ENCODE results near the gene REV3L. TPM values are rescaled to one million over a fixed set of nuclear protein-coding genes. Genes with fewer than 3 reads are reported as not detected.

The REV3L gene
- total RNA-seq, 2 experiments from 2014 or later, result 20.1 to 27.6 TPM

DNA sequence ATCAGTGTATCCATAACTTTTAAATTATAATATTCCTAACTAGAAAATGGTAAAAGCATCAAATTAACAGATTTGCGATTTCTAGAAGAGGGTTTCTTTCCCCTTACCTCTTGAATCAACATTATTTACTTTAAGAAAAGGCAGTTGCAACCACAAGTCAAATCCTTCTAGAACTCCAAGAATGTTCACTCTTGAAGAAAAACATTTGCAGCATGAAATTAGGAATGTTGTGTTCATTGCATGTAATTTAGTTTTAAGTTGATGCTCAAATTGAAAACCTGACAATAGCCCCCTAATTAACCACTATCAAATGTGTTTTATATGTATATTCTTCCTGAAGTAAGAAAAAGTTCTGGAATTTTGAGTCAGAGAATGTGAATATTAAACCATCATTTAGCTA lies 2.3 kb upstream of the REV3L start:
- H3K9me3 Mint-ChIP-seq, result peaks cover 4% of the 10 kb centered on the region
- ATAC-seq, result no peak
- intact Hi-C loops (cut with micrococcal nuclease), result no loop called here
- ChIA-PET POLR2A (interaction anchor here (1.2 to 1.5 kb wide), 4 partner anchors 9 to 318 kb away, joined by 3 to 9 read pairs (median 4); partner anchors contain the start of gene TRAF3IP2), CTCF (interaction anchor here (3.3 kb wide), 1 partner anchor 226 kb away, joined by 19 read pairs; a partner anchor contains a TSS)
- H3K27me3 Mint-ChIP-seq, result no peaks in the 10 kb centered on the region
- H3K36me3 Mint-ChIP-seq (ENCODE audit: low read depth), result peaks cover 28% of the 10 kb centered on the region
- H3K4me1 Mint-ChIP-seq (ENCODE audit: low read depth), result peaks cover 41% of the 10 kb centered on the region
- TF ChIP-seq, protein P1, sequence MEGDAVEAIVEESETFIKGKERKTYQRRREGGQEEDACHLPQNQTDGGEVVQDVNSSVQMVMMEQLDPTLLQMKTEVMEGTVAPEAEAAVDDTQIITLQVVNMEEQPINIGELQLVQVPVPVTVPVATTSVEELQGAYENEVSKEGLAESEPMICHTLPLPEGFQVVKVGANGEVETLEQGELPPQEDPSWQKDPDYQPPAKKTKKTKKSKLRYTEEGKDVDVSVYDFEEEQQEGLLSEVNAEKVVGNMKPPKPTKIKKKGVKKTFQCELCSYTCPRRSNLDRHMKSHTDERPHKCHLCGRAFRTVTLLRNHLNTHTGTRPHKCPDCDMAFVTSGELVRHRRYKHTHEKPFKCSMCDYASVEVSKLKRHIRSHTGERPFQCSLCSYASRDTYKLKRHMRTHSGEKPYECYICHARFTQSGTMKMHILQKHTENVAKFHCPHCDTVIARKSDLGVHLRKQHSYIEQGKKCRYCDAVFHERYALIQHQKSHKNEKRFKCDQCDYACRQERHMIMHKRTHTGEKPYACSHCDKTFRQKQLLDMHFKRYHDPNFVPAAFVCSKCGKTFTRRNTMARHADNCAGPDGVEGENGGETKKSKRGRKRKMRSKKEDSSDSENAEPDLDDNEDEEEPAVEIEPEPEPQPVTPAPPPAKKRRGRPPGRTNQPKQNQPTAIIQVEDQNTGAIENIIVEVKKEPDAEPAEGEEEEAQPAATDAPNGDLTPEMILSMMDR (IDR thresholded peaks at IDR 0.05), result no peak
- peak overlapping the region; percentile 64 for H3K27ac Mint-ChIP-seq
- H3K4me3 Mint-ChIP-seq, result peak overlapping the region; percentile 57
- DNase-seq, result no peak

- H3K4me1 Mint-ChIP-seq (ENCODE audit: low read depth), result peaks cover 40% of the 10 kb centered on the region
- H3K4me3 Mint-ChIP-seq, result peak overlapping the region; percentile 90
- ATAC-seq (no peak), DNase-seq (no peak)
- TF ChIP-seq, protein P1 (IDR thresholded peaks at IDR 0.05), result no peak
- intact Hi-C loops (cut with micrococcal nuclease), result loop anchor here (5.0 kb wide), 1 partner anchor 558 kb away; no protein-coding TSS in a partner anchor
- CTCF ChIA-PET, result interaction anchor here (1.0 to 3.3 kb wide), 2 partner anchors 226 to 679 kb away, joined by 4 to 19 read pairs; a partner anchor contains a TSS
- POLR2A ChIA-PET, result interaction anchor here (0.9 to 2.3 kb wide), 8 partner anchors 10 to 319 kb away, joined by 3 to 15 read pairs (median 4); partner anchors contain the start of gene TRAF3IP2
- H3K36me3 Mint-ChIP-seq (ENCODE audit: low read depth), result peaks cover 28% of the 10 kb centered on the region
- H3K9me3 Mint-ChIP-seq, result peaks cover 4% of the 10 kb centered on the region
- peak overlapping the region; percentile 98 for H3K27ac Mint-ChIP-seq
- no peaks in the 10 kb centered on the region for H3K27me3 Mint-ChIP-seq
Observed at GRCh38 chr6:111484633-111484930, 1.6 kb upstream of the REV3L start.

- intact Hi-C loops (cut with micrococcal nuclease), result loop anchor here (2.0 to 5.0 kb wide), 2 partner anchors 225 to 558 kb away; a partner anchor contains a TSS
- ChIA-PET CTCF (interaction anchor here (1.0 to 3.3 kb wide), 2 partner anchors 225 to 680 kb away, joined by 4 to 19 read pairs; a partner anchor contains a TSS), POLR2A (interaction anchor here (0.9 to 2.3 kb wide), 11 partner anchors 10 to 396 kb away, joined by 3 to 15 read pairs (median 3); partner anchors contain the start of genes SLC16A10 and TRAF3IP2)
- peaks cover 4% of the 10 kb centered on the region for H3K9me3 Mint-ChIP-seq
- DNase-seq (peak; percentile 88), ATAC-seq (peak; percentile 59)
- H3K4me1 Mint-ChIP-seq (ENCODE audit: low read depth), result peaks cover 44% of the 10 kb centered on the region
- H3K4me3 Mint-ChIP-seq, result peak overlapping the region; percentile 90
- no peaks in the 10 kb centered on the region for H3K27me3 Mint-ChIP-seq
- peaks cover 28% of the 10 kb centered on the region for H3K36me3 Mint-ChIP-seq (ENCODE audit: low read depth)
- H3K27ac Mint-ChIP-seq, result peak overlapping the region; percentile 98
- TF ChIP-seq, protein P1 (IDR thresholded peaks at IDR 0.05), result no peak
Observed at GRCh38 chr6:111483736-111484632, 966 bp upstream of the REV3L start.

DNA sequence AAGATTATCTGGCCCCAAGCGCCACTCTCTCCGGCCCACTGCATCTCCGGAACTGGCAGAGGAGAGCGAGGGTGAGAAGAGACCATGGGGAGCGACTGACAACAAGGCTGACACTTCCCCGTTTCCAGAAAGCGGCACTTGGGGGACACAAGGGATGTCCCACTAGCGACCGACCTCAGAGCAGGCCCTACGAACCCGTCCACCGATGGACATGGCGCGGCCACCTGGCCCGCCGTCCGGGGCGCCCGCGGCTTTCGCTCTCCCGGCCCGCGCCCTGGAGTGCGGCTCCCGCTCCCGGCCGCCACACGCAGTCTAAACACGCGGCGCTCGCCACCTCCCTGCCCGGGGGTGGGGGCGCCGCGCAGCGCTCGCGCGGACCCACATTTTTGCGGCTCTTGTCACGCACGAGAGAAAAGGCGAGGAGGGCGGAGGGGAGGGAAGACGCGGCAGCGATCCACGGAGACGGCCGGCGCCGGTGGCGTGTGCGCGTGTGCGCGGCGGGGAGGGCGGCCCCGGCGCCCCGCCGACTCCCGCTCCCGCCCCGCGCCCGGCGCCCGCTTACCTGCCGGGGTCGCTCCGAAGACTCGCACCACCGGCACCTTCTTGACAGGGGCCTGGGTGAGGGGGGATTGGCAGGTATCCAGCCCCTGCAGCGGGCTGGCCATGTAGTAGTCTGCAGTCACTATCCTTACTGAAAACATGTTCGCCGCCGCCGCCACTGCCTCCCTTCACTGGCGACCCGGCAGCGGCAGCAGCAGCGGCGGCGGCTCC lies 645 bp downstream of the REV3L start:
- peak; percentile 44 for DNase-seq
- CTCF ChIA-PET, result interaction anchor here (0.9 to 3.3 kb wide), 2 partner anchors 10 to 223 kb away, joined by 3 to 19 read pairs; a partner anchor contains a TSS
- intact Hi-C loops (cut with micrococcal nuclease), result loop anchor here (2.0 to 5.0 kb wide), 2 partner anchors 224 to 560 kb away; a partner anchor contains a TSS
- Mint-ChIP-seq H3K27ac (peak overlapping the region; percentile 98), H3K27me3 (no peaks in the 10 kb centered on the region), H3K4me1 (ENCODE audit: low read depth) (peaks cover 41% of the 10 kb centered on the region), H3K4me3 (peak overlapping the region; percentile 90), H3K9me3 (peaks cover 4% of the 10 kb centered on the region), H3K36me3 (ENCODE audit: low read depth) (peaks cover 17% of the 10 kb centered on the region)
- POLR2A ChIA-PET, result interaction anchor here (0.6 to 2.3 kb wide), 7 partner anchors 19 to 390 kb away, joined by 3 to 15 read pairs (median 3); a partner anchor contains a TSS
- peak; percentile 3 for ATAC-seq
- TF ChIP-seq, protein P1 (IDR thresholded peaks at IDR 0.05), result no peak

All from activated CD8-positive, alpha-beta T cell treated with anti-CD3 and anti-CD28 coated beads for 36 hours (primary cell).